ENCODE data around the gene CBY1.

- TF ChIP-seq CTCF (IDR thresholded peaks at IDR 0.05 in 8 of 11, conservative IDR thresholded peaks at IDR 0.05 in 3 of 11) (no peak), POLR2AphosphoS5 (IDR thresholded peaks at IDR 0.05) (no peak)
Observed at GRCh38 chr22:38638728-38639127, 17.7 kb upstream of the CBY1 start.
